Panc1 (cell line): Measurements from ENCODE around the gene CMKLR1. TPM values are rescaled to one million over a fixed set of nuclear protein-coding genes. Genes with fewer than 3 reads are reported as not detected.

ENCODE experiments used
- ATAC-seq: fragments of 200-7000 bp; cut with Tn5 transposase; 2 replicates; pipeline ENCODE4 v1.9.1; 2020; ENCODE audit warnings: mild to moderate bottlenecking, moderate library complexity
- BruUV-seq: library from RNA; stranded (reverse); fragments of 400-500 nt; replicated peaks from 2 replicates; lab custom pipeline; 2021; lab: Mats Ljungman, UMichigan
- CTCF ChIA-PET: fragments of 300-600 bp; sonication (Branson Sonifier 250); formaldehyde crosslinking; loops from one replicate; lab custom pipeline; 2022; ENCODE audit warnings: antibody characterized with exemption; lab: Charles Lee
- POLR2A ChIA-PET: fragments of 300-600 bp; sonication (Branson Sonifier 250); formaldehyde crosslinking; loops from one replicate; lab custom pipeline; 2022; ENCODE audit warnings: antibody characterized with exemption; lab: Charles Lee
- DNase-seq: peaks from one replicate; pipeline ENCODE4 v3.0.0-alpha.2; 2010; ENCODE audit warnings: low read depth, low spot score
- H3K27ac ChIP-seq: 2 replicates; pipeline ENCODE4 v1.5.1; 2011; ENCODE audit warnings: mild to moderate bottlenecking, low read length, inconsistent platforms
- H3K27me3 ChIP-seq: fragments of 200-500 bp; sonication (Bioruptor generic); 2 replicates; pipeline ENCODE4 v1.6.0; 2014; ENCODE audit warnings: low read length, inconsistent platforms; ENCODE audit not compliant: control insufficient read depth, insufficient read depth
- H3K36me3 ChIP-seq: fragments of 200-500 bp; sonication (Bioruptor generic); 2 replicates; pipeline ENCODE4 v1.5.1; 2014; ENCODE audit warnings: inconsistent platforms, mild to moderate bottlenecking, low read length, moderate library complexity; ENCODE audit not compliant: control insufficient read depth, insufficient read depth
- H3K4me1 ChIP-seq: 2 replicates; pipeline ENCODE4 v1.5.1; 2011; ENCODE audit warnings: inconsistent platforms, mild to moderate bottlenecking, low read length, moderate library complexity; ENCODE audit not compliant: control insufficient read depth, insufficient read depth
- H3K4me3 ChIP-seq, 2 experiments: 2 replicates each; pipeline ENCODE4 v1.5.1; 2011 to 2012; ENCODE audit warnings: low read depth in 2 of 2, low read length in 2 of 2, mild to moderate bottlenecking in 2 of 2, inconsistent platforms in 1 of 2, moderate library complexity in 1 of 2
- H3K9me3 ChIP-seq: fragments of 200-500 bp; sonication (Bioruptor generic); 2 replicates; pipeline ENCODE4 v1.5.1; 2014; ENCODE audit warnings: low read depth, mild to moderate bottlenecking, inconsistent platforms, low read length, moderate library complexity; ENCODE audit not compliant: control insufficient read depth, insufficient read depth
- POLR2AphosphoS5 ChIP-seq: IDR thresholded peaks from 2 replicates; pipeline ENCODE4 v1.6.1; 2012; ENCODE audit warnings: mild to moderate bottlenecking, low read depth, low read length, moderate library complexity
- SIN3A ChIP-seq: IDR thresholded peaks from 2 replicates; pipeline ENCODE4 v1.6.1; 2012; ENCODE audit warnings: low read depth, mild to moderate bottlenecking, low read length, moderate library complexity, borderline replicate concordance; ENCODE audit not compliant: insufficient read depth
- TCF7L2 ChIP-seq: IDR thresholded peaks from 2 replicates; pipeline ENCODE4 v1.6.1; 2011; ENCODE audit warnings: mild to moderate bottlenecking, low read depth, low read length, inconsistent platforms
- in situ Hi-C: cut with HindIII; loops from 2 replicates; pipeline ENCODE4 v1.10.0; 2016; ENCODE audit warnings: low sequenced_read_pairs, low pct_unique_long_range_greater_than_20kb
- intact Hi-C: fragments of 100-400 bp; cut with micrococcal nuclease; formaldehyde crosslinking; loops from one replicate; pipeline ENCODE4 v1.10.0; 2022; ENCODE audit not compliant: unreplicated experiment
- total RNA-seq: library from RNA; stranded (reverse); gene quantifications from one replicate; pipeline ENCODE4 v1.2.1, GENCODE V29; 2021; ENCODE audit not compliant: unreplicated experiment
- TF ChIP-seq, protein P1 (sequence below): fragments of 450-650 bp; IDR thresholded peaks from 2 replicates; pipeline ENCODE4 v1.5.1; 2017; ENCODE audit warnings: mild to moderate bottlenecking
- TF ChIP-seq, protein P2 (sequence below), 2 experiments: IDR thresholded peaks; 2 replicates each; pipeline ENCODE4 v1.6.1; 2011 to 2012; ENCODE audit warnings: low read depth in 2 of 2, control low read depth in 1 of 2, low read length in 1 of 2, mild to moderate bottlenecking in 1 of 2, moderate library complexity in 1 of 2; ENCODE audit not compliant: insufficient read depth in 1 of 2

The CMKLR1 gene
- total RNA-seq, 1 experiment from 2014 or later, result 0.03 TPM

DNA sequence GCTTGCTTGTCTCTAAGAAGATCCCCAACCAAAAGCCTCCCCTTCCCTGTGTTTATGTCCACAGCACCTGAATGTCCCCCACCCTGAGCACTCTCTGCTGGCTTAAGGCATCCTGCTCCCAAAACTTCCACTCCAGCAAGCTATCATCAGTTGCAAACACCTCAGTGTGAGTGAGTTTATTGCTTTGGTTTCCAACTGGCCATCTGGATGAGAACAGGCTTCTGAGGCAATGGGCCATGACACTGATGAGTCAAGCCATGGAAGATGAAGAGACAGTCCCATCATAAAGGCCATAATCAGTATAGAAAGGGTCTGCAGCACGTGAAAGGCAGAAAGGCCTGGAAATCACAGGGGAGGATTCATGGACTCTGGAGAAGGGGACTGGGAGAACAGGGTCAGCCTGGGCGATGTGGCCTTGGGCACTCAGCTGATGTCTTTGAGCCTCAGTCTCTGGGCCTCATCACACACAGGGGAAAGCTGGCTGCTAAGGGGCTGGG lies 12.8 kb downstream of the CMKLR1 start:
- no peak for ATAC-seq
- intact Hi-C loops, result no loop called here
- H3K4me1 ChIP-seq, result no peaks in the 10 kb centered on the region
- TF ChIP-seq, protein P1, sequence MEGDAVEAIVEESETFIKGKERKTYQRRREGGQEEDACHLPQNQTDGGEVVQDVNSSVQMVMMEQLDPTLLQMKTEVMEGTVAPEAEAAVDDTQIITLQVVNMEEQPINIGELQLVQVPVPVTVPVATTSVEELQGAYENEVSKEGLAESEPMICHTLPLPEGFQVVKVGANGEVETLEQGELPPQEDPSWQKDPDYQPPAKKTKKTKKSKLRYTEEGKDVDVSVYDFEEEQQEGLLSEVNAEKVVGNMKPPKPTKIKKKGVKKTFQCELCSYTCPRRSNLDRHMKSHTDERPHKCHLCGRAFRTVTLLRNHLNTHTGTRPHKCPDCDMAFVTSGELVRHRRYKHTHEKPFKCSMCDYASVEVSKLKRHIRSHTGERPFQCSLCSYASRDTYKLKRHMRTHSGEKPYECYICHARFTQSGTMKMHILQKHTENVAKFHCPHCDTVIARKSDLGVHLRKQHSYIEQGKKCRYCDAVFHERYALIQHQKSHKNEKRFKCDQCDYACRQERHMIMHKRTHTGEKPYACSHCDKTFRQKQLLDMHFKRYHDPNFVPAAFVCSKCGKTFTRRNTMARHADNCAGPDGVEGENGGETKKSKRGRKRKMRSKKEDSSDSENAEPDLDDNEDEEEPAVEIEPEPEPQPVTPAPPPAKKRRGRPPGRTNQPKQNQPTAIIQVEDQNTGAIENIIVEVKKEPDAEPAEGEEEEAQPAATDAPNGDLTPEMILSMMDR, result no peak
- no peak for TF ChIP-seq SIN3A
- TF ChIP-seq, protein P2, sequence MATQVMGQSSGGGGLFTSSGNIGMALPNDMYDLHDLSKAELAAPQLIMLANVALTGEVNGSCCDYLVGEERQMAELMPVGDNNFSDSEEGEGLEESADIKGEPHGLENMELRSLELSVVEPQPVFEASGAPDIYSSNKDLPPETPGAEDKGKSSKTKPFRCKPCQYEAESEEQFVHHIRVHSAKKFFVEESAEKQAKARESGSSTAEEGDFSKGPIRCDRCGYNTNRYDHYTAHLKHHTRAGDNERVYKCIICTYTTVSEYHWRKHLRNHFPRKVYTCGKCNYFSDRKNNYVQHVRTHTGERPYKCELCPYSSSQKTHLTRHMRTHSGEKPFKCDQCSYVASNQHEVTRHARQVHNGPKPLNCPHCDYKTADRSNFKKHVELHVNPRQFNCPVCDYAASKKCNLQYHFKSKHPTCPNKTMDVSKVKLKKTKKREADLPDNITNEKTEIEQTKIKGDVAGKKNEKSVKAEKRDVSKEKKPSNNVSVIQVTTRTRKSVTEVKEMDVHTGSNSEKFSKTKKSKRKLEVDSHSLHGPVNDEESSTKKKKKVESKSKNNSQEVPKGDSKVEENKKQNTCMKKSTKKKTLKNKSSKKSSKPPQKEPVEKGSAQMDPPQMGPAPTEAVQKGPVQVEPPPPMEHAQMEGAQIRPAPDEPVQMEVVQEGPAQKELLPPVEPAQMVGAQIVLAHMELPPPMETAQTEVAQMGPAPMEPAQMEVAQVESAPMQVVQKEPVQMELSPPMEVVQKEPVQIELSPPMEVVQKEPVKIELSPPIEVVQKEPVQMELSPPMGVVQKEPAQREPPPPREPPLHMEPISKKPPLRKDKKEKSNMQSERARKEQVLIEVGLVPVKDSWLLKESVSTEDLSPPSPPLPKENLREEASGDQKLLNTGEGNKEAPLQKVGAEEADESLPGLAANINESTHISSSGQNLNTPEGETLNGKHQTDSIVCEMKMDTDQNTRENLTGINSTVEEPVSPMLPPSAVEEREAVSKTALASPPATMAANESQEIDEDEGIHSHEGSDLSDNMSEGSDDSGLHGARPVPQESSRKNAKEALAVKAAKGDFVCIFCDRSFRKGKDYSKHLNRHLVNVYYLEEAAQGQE (IDR thresholded peaks at IDR 0.05; ENCODE audit: insufficient read depth in 1 of 2, low read depth in 2 of 2, low read length in 1 of 2), result no peak
- no peak for TF ChIP-seq TCF7L2
- H3K9me3 ChIP-seq, result no peaks in the 10 kb centered on the region
- H3K27me3 ChIP-seq, result no peaks in the 10 kb centered on the region
- H3K27ac ChIP-seq, result no peak overlapping the region
- DNase-seq, result no peak
- in situ Hi-C loops, result no loop called here
- ChIA-PET CTCF (no interaction called here), POLR2A (no interaction called here)
- no peaks in the 10 kb centered on the region for H3K36me3 ChIP-seq
- no TSS peak for BruUV-seq
- H3K4me3 ChIP-seq, result no peak overlapping the region

DNA sequence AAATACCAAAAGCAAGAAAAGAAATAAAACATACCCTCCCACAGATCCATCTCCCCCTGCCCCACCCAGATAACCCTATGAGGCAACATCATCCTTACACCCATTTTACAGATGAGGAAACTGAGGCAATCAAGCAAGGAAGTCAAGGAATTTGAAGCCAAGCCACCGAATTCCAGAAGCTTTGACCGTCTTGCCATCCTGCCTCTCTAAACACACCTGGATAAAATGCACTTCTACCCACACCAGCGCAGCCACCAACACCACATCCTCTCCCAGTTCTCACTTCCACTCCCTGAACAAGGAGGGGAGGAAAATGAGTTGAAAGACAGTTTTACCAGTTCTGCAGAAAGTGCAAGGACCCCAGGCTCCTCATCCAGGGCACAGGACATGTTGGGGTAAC lies 13.6 kb downstream of the CMKLR1 start:
- no peak for DNase-seq
- Histone ChIP-seq H3K9me3 (no peaks in the 10 kb centered on the region), H3K36me3 (no peaks in the 10 kb centered on the region), H3K4me3 (no peak overlapping the region), H3K27me3 (no peaks in the 10 kb centered on the region), H3K4me1 (no peaks in the 10 kb centered on the region), H3K27ac (no peak overlapping the region)
- intact Hi-C loops (no loop called here), in situ Hi-C loops (no loop called here)
- ChIA-PET POLR2A (no interaction called here), CTCF (no interaction called here)
- TF ChIP-seq, protein P2 (IDR thresholded peaks at IDR 0.05; ENCODE audit: insufficient read depth in 1 of 2, low read depth in 2 of 2, low read length in 1 of 2), result no peak
- TF ChIP-seq, protein P1, result no peak
- TF ChIP-seq TCF7L2 (no peak), SIN3A (no peak), POLR2AphosphoS5 (no peak)
- no peak for ATAC-seq
- no TSS peak for BruUV-seq
